Measurements from ENCODE around the gene SLC32A1.

GRCh38 chr20:38754924-38755323, 30.6 kb downstream of the SLC32A1 start:
- TF ChIP-seq, protein P1, sequence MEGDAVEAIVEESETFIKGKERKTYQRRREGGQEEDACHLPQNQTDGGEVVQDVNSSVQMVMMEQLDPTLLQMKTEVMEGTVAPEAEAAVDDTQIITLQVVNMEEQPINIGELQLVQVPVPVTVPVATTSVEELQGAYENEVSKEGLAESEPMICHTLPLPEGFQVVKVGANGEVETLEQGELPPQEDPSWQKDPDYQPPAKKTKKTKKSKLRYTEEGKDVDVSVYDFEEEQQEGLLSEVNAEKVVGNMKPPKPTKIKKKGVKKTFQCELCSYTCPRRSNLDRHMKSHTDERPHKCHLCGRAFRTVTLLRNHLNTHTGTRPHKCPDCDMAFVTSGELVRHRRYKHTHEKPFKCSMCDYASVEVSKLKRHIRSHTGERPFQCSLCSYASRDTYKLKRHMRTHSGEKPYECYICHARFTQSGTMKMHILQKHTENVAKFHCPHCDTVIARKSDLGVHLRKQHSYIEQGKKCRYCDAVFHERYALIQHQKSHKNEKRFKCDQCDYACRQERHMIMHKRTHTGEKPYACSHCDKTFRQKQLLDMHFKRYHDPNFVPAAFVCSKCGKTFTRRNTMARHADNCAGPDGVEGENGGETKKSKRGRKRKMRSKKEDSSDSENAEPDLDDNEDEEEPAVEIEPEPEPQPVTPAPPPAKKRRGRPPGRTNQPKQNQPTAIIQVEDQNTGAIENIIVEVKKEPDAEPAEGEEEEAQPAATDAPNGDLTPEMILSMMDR (IDR thresholded peaks at IDR 0.05): no peak
- no peak for TF ChIP-seq POLR2A (IDR thresholded peaks at IDR 0.05)
